ENCODE results near the gene FBXO11.

Gene FBXO11

GRCh38 chr2:47744074-47744473, 162.2 kb downstream of the FBXO11 start:
- TF ChIP-seq EGR1 (IDR thresholded peaks at IDR 0.05) (no peak), TEAD4 (IDR thresholded peaks at IDR 0.05) (no peak), REST (IDR thresholded peaks at IDR 0.05; ENCODE audit: low read depth) (no peak), YY1 (IDR thresholded peaks at IDR 0.05; ENCODE audit: low read depth) (no peak), FOXM1 (IDR thresholded peaks at IDR 0.05; ENCODE audit: borderline replicate concordance, low read depth) (no peak), CEBPB (IDR thresholded peaks at IDR 0.05) (no peak), TAF1 (IDR thresholded peaks at IDR 0.05; ENCODE audit: low read depth) (no peak), EP300 (IDR thresholded peaks at IDR 0.05; ENCODE audit: borderline replicate concordance) (no peak), USF1 (IDR thresholded peaks at IDR 0.05) (no peak), NFIC (IDR thresholded peaks at IDR 0.05) (no peak), TCF12 (IDR thresholded peaks at IDR 0.05; ENCODE audit: low read depth) (no peak), CREB1 (IDR thresholded peaks at IDR 0.05; ENCODE audit: low read depth) (no peak), MAX (IDR thresholded peaks at IDR 0.05) (no peak), RAD21 (IDR thresholded peaks at IDR 0.05; ENCODE audit: low read depth) (no peak), ZBTB7A (IDR thresholded peaks at IDR 0.05; ENCODE audit: low read depth) (no peak)

- TF ChIP-seq NFIC (IDR thresholded peaks at IDR 0.05), result no peak
- no peak for TF ChIP-seq MAX (IDR thresholded peaks at IDR 0.05)
These were observed 164.7 kb downstream of the FBXO11 start for GRCh38 chr2:47741637-47742036.

GRCh38 chr2:47741101-47741500, 165.2 kb downstream of the FBXO11 start:
- no peak for TF ChIP-seq CEBPB (IDR thresholded peaks at IDR 0.05)
- no peak for TF ChIP-seq RAD21 (IDR thresholded peaks at IDR 0.05; ENCODE audit: low read depth)
- TF ChIP-seq FOXM1 (IDR thresholded peaks at IDR 0.05; ENCODE audit: borderline replicate concordance, low read depth), result no peak
- TF ChIP-seq ZBTB7A (IDR thresholded peaks at IDR 0.05; ENCODE audit: low read depth), result no peak

Measured in Ishikawa (cell line).